ENCODE measurements around the gene DCHS2.

Gene DCHS2

GRCh38 chr4:154492288-154492687 is 689 bp upstream of the DCHS2 start:
- no peak for DNase-seq (ENCODE audit: low spot score)
- no peak for TF ChIP-seq CTCF (IDR thresholded peaks at IDR 0.05; ENCODE audit: extremely low read depth, insufficient read depth, missing control alignments)
- in situ Hi-C loops (cut with MboI; ENCODE audit: low pct_unique_long_range_greater_than_20kb, low sequenced_read_pairs, unreplicated experiment) = no loop called here

GRCh38 chr4:154490583-154491340 is 837 bp downstream of the DCHS2 start:
- no peak for TF ChIP-seq CTCF (IDR thresholded peaks at IDR 0.05; ENCODE audit: extremely low read depth, insufficient read depth, missing control alignments)
- peak; percentile 72 for DNase-seq (ENCODE audit: low spot score)
- in situ Hi-C loops (cut with MboI; ENCODE audit: low pct_unique_long_range_greater_than_20kb, low sequenced_read_pairs, unreplicated experiment) = no loop called here

DNA sequence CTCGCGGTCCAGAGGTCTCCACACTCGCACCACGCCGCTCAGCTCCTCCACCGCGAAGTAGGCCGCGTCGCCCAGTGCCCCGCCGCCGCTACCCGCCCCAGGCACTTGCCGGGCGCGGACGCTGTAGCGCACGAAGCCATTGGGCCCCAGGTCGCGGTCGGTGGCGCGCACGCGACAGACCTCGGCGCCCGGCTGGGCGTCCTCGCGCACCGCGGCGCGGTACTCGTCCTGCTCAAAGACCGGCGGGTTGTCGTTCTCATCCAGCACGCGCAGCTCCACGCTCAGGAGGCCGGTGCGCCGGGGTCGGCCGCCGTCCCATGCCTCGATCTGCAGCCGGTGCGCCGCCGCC is 1.4 kb downstream of the DCHS2 start:
- TF ChIP-seq CTCF (IDR thresholded peaks at IDR 0.05; ENCODE audit: extremely low read depth, insufficient read depth, missing control alignments) = no peak
- in situ Hi-C loops (cut with MboI; ENCODE audit: low pct_unique_long_range_greater_than_20kb, low sequenced_read_pairs, unreplicated experiment) = no loop called here
- DNase-seq (ENCODE audit: low spot score) = no peak

- TF ChIP-seq CTCF (IDR thresholded peaks at IDR 0.05; ENCODE audit: extremely low read depth, insufficient read depth, missing control alignments) = no peak
- in situ Hi-C loops (cut with MboI; ENCODE audit: low pct_unique_long_range_greater_than_20kb, low sequenced_read_pairs, unreplicated experiment) = no loop called here
- peak; percentile 23 for DNase-seq (ENCODE audit: low spot score)
These were observed 1.9 kb downstream of the DCHS2 start for GRCh38 chr4:154489558-154490233.

DNA sequence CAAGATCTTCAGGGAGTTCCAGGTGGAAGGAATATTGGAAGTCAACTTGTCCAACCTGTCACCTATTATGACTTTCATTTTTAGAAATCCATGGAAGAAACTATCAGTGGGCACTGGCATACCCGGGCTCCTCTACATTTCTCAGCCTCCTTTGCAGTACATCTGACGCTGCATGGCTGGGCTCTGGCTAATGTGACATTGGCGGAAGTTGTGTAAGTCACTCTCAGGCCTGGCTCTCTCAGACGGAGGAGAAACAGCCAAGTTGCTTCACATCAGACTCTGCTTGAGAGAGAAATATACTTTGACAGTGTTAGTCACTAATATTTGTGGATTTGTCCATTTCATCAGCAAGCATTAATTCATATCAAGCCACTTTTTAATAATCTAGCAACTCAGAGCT is 4.5 kb downstream of the DCHS2 start:
- in situ Hi-C loops (cut with MboI; ENCODE audit: low pct_unique_long_range_greater_than_20kb, low sequenced_read_pairs, unreplicated experiment) = no loop called here
- no peak for TF ChIP-seq CTCF (IDR thresholded peaks at IDR 0.05; ENCODE audit: extremely low read depth, insufficient read depth, missing control alignments)
- no peak for DNase-seq (ENCODE audit: low spot score)

DNA sequence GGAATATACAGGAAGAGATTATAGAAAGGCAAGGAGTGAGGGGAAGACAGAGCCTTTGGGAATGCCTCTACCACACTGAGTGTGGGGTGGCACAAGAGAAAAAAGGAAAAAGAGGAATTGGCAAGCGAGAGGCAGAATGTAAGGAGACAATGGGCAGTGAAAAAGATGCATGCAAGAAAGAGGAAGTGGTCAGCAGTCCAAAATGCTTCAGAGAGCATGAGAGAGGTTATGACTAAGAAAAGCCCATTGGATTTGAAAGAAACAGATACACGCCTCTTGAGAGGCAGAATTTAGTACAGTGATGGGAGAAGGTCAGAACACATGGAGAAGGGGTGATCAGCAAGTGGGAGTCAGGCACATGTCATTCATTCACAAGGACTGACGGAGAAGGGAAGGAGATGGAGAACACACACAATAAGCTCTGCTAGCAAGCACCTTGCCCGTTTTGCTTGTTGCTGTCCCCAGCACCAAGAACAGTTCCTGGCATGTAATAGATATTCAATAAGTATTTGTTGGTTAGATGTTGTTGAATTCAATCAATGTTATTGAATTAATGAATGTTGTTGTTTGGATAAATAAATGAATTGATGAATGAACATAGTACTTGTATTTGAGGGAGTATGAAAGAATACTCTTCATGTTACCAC is 6.3 kb downstream of the DCHS2 start:
- TF ChIP-seq CTCF (IDR thresholded peaks at IDR 0.05; ENCODE audit: extremely low read depth, insufficient read depth, missing control alignments) = no peak
- DNase-seq (ENCODE audit: low spot score) = peak; percentile 45
- in situ Hi-C loops (cut with MboI; ENCODE audit: low pct_unique_long_range_greater_than_20kb, low sequenced_read_pairs, unreplicated experiment) = no loop called here
